Activated naive CD4-positive, alpha-beta T cell treated with anti-CD3 and anti-CD28 coated beads, Interleukin-2, amount 50 U/mL, for 16 hours (primary cell): ENCODE measurements around the gene MAPK1.
"Not testable (repeated sequence)": the region's sequence is repeated elsewhere in the genome, so short reads cannot be mapped to it uniquely, and the experiment has no call there.

Source experiments
- DNase-seq: peaks from one replicate; pipeline ENCODE4 v3.0.0-alpha.2; 2020

MAPK1 gene

DNA sequence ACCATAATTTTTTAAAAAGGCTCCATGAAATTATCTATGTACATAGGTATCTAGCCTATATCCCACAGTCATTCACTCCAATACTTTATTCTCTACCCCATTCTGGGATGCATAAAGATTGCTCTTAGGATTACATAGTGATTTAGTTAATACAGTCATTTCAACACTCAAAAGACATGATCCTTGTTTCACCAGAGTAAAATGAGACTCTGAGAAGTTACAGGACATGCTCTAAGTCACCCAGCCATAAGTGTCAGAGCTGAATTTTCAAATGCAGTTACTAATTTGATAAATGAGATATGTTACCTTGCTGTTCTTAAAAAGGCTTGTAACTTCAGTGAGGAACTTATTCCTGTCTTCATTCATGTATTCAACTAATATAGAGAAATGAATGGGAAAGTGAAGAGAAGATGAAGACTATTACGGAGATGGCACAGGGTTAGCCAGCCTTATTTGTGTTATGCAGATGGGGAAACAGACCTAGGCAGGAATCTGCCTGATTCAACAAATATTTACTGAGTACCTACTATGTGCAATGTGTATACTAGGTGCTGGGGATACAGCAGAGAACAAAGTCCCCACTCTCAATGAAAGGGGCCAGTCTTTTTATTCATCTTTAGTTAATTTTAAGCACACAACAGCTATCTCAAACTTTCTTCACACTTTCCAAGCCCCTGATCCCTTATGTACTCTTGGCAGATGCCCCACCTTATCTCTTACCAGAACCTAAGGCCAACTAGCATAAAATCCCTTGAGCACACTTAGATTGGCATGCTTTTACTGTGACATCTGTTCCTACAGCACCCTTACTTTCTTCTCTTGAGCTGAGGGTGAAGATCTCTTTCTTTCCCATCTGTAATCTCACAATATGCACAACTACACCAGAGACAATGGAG is 21.6 kb downstream of the MAPK1 start:
- no peak for DNase-seq

DNA sequence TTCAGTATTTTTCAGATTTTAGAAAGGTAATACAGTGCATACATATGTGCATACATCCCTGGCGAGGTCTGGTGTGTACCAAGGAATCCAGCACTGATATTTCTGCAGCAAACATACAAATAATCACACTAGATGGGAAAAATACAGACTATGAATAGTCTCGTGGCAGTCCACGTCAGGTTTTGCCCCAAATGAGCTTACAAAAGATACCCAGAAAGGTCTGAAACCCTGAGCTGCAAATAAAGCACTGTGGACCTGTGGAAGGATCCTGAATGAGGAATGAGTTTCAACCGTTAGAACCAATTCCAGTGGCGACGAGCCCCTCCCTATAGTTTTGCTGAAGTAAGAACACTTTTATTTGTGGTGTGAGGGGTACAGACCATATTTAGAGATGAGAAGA is 24.5 kb downstream of the MAPK1 start:
- no peak for DNase-seq

DNA sequence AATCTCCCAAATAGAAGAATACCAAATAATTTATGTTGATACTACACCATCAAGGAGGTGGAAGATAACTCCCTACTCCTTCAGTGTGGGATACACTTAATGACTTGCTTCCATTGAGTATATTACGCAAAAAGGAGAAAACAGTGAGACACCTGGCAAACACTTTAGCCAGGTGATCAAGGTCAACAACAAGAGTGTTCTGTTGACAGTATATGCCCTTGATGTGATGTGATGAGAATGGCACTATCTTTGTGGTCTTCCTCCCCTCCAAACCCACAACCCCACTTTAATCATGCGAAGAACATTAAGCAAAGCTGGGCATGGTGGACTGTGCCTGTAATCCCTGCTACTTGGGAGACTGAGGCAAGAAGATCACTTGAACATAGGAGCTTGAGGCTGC is 26.0 kb downstream of the MAPK1 start:
- DNase-seq: no peak

DNA sequence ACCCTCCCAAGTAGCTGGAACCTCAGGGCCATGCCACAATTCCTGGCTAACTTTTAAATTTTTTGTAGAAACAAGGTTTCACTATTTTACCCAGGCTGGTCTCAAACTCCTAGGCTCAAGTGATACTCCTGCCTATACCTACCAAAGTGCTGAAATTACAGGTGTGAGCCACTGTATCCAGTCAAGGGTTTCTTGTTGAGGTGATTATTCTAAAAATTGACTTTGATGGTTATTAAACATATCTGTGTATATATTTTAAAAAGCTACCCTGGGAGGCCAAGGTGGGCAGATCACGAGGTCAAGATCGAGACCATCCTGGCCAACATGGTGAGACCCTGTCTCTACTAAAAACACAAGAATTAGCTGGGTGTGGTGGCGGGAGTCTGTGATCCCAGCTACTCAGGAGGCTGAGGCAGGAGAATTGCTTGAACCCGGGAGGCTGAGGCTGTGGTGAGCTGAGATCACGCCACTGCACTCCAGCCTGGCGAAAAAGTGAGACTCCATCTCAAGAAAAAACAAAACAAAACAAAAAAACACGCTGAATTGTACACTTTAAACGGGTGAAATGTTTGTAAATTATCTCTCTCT is 27.1 kb downstream of the MAPK1 start:
- no peak for DNase-seq

DNA sequence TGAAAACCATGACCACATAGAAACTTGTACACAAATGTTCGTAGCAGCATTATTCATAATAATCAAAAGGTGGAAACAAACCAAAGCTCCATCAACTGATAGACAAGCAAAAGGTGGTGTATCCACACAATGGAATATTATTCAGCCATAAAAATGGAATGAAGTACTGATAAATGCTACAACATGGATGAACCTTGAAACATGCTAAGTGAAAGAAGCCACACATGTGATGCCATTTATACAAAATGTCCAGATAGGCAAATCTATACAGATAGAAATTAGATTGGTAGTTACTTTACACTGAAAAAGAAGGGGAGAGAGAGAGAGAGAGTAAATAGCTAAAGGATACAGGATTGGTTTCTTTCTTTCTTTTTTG is 27.7 kb downstream of the MAPK1 start:
- DNase-seq: no peak

DNA sequence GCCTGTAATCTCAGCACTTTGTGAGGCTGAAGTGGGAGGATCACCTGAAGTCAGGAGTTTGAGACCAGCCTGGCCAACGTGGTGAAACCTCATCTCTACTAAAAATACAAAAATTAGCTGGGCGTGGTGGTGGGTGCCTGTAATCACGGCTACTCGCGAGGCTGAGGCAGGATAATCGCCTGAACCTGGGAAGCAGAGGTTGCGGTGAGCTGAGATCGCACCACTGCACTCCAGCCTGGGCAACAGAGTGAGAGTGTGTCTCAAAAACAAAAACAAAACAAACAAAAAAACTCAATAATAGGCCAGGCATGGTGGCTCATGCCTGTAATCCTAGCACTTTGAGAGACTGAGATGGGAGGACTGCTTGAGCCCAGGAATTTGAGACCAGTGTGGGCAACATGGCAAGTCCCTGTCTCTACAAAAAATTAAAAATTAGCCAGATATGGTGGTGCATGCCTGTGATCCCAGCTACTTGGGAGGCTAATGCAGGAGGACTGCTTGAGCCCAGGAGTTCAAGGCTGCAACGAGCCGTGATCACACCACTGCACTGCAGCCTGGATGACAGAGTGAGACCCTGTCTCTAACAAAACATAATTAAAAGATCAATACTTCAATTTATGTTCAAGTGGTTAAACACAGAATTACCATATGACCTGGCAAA is 28.2 kb downstream of the MAPK1 start:
- not testable (repeated sequence) for DNase-seq

DNA sequence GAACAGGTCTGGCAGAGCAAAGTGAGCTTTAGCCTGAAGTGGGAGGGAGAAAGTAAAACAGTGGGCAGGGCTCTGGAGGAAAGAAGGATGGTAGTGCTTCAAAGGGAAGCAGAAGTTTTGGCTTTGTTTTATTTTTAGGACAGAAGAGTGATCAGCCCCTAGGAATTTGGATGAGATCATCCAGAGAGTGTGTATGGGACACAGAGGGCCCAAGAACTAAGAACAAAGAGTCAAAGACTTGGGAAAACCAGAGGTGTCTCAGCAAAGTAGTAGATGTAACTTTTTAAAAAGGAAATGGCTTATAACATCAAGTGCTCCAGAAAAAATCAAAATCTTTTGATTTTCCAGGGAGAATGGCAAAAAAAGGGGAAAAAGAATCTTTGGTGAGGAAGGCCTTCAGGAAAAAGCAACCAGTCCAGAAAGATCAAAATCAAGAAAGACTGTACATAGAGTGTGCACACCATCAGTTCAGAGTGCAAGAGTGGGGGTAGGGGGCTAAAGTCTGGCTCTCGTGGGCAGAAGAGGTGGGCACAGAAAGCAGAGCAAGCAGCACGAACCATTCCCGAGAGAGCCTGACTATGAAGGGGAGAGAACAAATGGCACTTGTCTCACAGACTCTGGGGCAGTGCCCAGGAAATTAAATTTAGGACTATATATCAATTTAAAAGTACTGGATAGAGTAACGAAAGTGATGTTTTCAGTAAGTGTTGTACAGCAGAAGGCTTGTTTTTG is 30.0 kb downstream of the MAPK1 start:
- DNase-seq: no peak

DNA sequence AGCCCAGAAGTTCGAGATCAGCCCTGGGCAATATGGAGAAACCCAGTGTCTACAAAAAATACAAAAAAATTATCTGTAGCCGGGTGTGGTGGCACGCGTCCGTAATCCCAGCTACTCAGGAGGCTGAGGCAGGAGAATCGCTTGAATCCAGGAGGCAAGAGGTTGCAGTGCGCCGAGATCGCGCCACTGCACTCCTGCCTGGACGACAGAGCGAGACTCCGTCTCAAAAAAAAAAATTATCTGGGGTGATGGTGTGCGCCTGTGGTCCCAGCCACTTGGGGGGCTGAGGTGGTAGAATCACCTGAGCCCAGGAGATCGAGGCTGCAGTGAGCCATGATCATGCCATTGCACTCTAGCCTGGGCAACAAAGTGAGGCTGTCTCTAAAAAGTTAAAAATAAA is 31.0 kb downstream of the MAPK1 start:
- DNase-seq: not testable (repeated sequence)

DNA sequence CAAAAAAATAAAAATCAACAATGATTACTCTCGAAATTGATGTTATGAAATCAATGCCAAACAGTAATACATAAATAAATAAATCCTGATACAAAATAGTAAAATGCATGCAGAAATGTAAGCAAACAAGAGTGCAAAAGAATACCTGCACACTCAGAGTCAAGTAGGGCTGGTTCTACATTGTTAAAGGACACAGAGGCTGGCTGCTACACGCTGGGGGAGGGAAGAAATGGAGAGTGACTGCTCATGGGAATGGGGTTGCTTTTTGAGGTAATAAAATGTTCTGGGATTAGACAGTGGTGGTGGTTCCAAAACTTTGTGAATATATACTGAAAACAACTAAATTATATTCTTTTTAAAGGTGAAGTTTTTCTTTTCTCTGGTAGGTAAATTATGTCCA is 32.1 kb downstream of the MAPK1 start:
- no peak for DNase-seq

DNA sequence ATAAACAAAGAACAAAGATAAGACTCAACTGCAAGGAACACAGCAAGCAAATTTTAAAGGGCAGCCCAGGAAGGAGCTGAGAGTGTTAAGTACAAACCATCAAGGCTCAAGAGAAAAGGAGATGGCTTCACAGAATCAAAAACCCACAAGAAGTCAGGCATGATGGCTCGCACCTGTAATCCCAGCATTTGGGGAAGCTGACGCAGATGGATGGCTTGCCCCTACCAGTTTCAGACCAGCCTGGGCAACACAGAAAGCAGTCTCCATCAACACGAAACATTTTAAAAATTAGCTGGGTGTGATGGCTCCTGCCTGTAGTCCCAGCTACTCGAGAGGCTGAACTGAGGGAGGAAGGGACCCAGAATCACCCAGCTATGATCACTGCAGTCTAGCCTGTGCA is 32.6 kb downstream of the MAPK1 start:
- no peak for DNase-seq

DNA sequence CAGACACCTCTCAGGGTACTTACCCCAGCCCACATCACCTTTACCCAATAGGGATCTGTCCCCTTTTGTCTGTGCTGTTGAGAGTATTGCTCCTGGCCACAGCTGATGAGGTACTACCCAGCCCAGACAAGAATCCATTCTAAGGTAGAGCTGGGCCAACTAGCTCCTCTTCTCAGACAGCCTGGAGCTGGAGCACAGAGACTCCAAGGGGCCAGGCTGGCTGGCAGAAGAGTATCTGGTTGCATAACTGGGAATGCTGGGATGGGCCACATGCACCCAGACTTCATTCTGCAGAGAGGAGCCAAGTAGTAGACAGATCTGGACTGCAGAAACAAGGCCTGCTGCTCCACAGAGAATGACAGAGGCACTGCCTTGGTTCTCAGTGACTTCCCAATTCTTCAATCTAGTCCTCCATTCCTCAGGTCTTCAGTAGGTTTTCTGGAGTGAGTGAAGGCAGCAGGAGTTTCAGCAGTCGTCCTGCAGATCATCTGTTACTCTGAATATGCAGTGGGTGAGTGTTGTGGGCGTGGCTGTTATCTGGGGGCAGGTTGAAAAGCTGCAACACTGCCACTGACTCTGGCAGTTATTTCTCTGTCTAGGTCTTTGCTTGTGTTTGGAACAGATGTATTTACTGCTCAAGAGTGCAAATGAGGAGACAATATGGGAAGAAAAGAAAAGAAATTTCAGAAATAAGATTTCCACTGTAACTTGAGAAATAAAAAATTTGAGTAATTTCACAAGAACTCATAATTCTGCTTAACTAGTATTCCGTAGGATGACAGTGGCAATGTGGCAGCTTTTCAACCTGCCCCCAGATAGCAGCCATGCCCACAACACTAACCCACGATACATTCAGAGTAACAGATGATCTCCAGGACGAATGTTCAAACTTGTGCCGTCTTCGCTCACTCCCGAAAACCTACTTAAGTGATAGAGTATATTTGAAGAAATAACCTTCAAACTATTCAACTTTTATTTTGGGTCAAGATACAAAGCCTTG is 34.9 kb downstream of the MAPK1 start:
- no peak for DNase-seq

DNA sequence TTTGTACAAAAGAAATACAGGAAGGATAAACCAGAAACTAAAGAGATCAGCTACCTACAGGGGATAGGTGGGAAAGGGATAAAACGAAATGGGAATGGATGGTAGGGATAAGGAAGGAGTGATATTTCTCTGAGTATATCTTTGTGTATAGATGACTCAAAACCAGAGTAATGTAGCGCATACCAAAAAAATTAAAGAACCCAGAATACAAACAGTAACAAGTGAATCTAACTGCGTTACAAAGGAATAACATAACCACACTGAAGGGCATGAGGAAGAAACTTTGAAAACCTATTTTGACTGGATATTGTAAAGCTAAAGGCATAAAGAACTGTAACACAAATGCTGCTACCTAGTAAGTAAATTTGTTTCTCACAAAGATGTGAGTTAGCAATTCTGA is 37.9 kb downstream of the MAPK1 start:
- DNase-seq: no peak

DNA sequence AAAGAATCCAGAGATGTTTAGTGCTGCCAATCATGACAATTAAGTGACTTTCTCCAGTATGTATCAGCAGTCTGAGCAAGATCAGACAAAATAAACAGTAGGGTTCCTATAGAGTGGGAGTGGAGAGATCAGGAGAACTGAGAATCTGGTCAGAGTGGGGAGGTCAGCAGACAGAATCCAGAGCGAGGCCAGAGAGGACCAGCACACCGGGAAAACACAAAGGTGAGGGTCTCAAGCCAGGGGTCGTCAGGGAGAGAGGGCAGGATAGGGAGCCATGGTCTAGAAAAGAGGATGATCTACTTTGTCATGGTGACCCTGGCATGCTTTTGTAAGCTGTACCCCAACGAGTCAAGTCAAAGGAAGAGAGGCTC is 39.2 kb downstream of the MAPK1 start:
- DNase-seq: no peak

DNA sequence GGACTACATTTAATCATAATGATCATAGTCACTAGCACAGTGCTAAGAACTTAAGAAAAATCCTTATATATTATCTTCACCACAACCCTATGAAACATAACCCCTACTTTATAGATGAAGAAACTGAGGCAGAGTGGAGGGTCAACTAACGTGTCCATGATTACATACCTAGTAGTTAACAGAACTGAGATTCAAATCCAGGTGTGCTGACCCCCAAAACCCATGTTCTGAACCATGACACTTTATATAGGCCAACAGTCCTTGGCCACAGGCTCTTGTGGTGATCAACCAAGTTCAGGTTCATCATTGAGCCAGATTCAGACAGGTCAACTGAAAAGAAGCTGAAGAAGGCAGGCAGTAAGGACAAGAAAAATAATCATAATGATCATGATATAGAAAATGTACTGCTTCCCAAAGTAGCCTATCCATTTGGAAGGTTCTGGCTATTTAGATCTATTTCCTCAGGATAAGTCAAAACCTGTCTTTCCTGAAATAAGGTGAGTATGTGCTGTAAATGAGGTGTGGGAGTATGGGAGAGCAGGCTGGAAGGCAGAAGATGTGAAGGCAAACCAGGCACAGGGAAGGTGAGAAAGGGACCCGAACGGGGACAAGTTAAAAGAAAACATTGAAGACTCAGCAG is 39.7 kb downstream of the MAPK1 start:
- no peak for DNase-seq

DNA sequence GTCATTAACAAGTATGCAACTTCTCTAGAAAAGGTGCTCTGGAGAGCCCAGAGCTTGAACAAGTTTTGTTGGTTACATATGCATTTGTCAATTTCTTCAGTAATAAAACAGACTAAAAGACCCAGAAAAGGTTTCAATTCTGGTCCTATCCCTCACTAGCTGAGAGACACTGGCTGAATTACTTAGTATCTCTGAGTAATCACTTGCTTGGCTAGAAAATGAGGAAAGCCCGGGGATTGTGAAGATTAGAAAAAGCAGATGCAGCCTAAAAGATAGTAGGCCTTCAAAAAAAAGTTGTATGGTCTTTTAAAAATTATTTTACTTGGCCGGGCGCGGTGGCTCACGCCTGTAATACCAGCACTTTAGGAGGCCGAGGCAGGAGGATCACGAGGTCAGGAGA is 41.2 kb downstream of the MAPK1 start:
- no peak for DNase-seq

DNA sequence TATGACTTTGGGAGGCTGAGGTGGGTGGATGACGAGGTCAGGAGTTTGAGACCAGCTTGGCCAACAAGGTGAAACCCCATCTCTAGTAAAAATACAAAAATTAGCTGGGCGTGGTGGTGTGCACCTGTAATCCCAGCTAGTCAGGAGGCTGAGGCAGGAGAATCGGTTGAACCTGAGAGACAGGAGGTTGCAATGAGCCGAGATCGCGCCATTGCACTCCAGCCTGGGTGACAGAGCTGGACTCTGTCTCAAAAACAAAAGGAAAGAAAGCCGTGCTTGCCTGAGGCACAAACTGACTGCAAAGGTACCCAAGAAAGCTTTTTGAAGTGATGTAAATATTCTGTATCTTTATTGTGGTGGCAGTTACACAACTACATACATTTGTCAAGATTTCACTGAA is 42.5 kb downstream of the MAPK1 start:
- DNase-seq: not testable (repeated sequence)

DNA sequence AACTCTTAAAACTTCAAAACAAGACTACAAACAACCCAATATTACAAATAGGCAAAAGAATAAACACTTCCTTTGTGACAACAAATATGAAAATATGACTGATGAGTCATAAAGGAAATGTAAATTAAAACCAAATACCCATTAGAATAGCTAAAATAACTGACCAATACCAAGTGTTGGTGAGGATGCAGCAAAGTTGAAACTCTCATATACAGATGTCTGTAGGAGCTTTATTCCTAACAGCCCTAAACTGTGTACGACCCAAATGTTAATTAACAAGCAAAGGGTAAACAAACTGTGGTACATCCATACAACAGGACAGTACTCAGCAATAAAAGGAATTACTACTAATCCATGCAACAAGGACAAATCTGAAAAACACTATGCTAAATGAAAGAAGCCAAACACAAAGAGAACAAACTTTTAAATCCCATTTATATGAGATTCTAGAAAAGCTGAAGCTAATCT is 43.0 kb downstream of the MAPK1 start:
- DNase-seq: no peak

DNA sequence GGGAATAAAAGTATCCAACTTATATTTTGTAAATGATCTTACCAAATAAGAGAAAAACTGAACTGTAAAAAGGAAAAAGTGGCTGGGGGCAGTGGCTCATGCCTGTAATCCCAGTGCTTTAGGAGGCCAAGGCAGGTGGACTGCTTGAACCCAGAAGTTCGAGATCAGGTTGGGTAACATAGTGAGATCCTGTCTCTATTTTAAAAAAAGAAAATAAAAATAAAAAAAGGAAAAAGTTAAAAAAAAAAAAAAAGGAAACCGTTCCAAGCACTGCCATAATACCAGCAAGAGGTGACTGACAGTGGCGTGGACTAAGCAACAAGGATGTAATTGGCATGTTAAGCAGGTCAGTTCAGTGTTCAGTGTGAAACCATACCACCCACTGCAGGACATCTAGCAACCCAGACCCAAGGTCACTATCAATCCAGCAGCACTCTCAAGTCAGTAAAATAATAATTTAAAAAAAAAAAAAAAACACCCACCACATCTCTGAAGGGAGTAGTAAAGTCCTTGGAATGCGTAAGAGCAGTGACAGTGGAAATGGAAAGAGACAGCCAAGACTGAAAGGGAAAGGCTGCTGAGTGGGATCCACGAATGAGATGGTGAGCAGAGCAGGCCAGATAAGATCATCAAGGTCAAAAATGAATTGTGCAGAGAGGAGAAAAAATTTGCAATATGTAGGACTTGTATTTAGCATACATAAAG is 43.6 kb downstream of the MAPK1 start:
- no peak for DNase-seq

DNA sequence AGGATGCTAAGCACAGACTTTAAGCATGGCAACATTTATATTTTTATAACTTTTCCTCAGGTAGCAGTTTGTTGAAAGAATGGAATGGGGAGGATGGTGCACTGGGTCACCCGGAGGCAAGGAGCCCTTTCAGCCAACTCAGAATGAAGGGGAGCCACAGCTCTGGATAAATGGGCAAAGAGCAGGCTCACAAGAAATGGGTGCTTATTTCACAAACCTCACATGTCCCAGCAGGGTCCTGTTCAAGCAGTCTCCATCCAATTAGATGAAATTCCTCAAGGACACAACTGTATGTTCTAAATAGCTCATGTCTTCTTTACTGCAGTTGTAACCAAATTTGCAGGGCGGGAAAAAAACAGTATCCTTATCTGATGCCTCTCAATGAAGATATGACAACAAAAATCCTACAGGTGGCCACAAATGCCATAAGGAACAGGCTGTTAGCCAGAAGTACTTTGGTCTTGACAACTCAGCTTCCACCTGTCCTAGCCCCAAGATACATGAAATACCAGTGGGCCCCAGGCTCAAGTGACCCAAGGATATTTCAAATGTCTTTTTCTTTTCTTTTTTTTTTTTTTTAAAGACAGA is 48.2 kb downstream of the MAPK1 start:
- no peak for DNase-seq

DNA sequence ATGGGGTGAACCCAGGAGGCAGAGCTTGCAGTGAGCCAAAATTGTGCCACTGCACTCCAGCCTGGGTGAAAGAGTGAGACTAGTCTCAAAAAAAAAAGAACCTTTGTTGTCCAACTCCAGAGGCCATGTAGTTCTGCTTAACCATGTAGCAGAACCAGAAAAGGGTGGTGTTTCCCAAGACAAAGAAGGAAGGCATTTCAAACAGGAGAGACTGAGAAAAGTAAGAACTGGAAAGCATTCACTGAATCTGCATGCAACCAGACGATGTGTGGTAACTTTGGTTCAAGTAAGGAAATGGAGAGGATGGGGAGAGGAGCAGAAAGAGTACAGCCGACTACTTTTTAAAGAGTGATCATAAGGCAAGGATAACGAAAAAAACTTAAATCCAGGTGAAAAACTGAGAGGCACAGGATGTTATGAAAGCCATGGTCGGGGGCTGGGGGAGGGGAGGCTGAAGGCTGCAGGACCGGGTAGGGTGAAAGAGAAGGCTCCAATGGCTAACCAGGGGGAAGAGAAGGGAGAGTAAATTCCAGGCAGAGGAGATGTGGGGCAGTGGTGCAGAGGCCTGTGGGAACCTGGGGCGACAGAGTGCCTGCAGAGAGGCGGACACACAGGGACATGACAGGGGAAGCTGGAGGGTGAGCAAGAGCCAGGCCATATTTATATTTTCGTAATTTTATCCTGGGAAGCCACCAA is 48.8 kb downstream of the MAPK1 start:
- no peak for DNase-seq
